CMK (cell line): Measurements from ENCODE around the gene FBXW11.

Source experiments
- DNase-seq: peaks from one replicate; pipeline ENCODE4 v3.0.0-alpha.2; 2010; ENCODE audit warnings: low read depth

FBXW11 gene

GRCh38 chr5:172006321-172007174, at the start of gene FBXW11:
Gene FBXW11 (minus strand): TSS chr5:172006638. CDS start chr5:172006502, 136 bp downstream.
- DNase-seq: peak; percentile 71

- DNase-seq: no peak
These were observed 49.6 kb upstream of the FBXW11 start for GRCh38 chr5:172055996-172056395.

- DNase-seq: no peak
These were observed 49.0 kb upstream of the FBXW11 start for GRCh38 chr5:172055421-172055820.

GRCh38 chr5:172054611-172055153, 48.2 kb upstream of the FBXW11 start:
- no peak for DNase-seq

GRCh38 chr5:172052450-172053236, 46.2 kb upstream of the FBXW11 start:
- no peak for DNase-seq

GRCh38 chr5:172051643-172052339, 45.4 kb upstream of the FBXW11 start:
- no peak for DNase-seq

- DNase-seq: no peak
These were observed 43.6 kb upstream of the FBXW11 start for GRCh38 chr5:172050080-172050479.

GRCh38 chr5:172049226-172049796, 42.9 kb upstream of the FBXW11 start:
- no peak for DNase-seq

- no peak for DNase-seq
These were observed 42.2 kb upstream of the FBXW11 start for GRCh38 chr5:172048539-172049101.

GRCh38 chr5:172048170-172048422, 41.7 kb upstream of the FBXW11 start:
- no peak for DNase-seq

- DNase-seq: no peak
These were observed 40.2 kb upstream of the FBXW11 start for GRCh38 chr5:172046593-172046992.

- DNase-seq: no peak
These were observed 38.8 kb upstream of the FBXW11 start for GRCh38 chr5:172045315-172045632.

- no peak for DNase-seq
These were observed 38.3 kb upstream of the FBXW11 start for GRCh38 chr5:172044631-172045314.

- no peak for DNase-seq
These were observed 37.4 kb upstream of the FBXW11 start for GRCh38 chr5:172043865-172044264.

- no peak for DNase-seq
These were observed 35.7 kb upstream of the FBXW11 start for GRCh38 chr5:172042183-172042582.

GRCh38 chr5:172038167-172038566, 31.7 kb upstream of the FBXW11 start:
- no peak for DNase-seq

- DNase-seq: no peak
These were observed 28.6 kb upstream of the FBXW11 start for GRCh38 chr5:172035049-172035448.

- no peak for DNase-seq
These were observed 25.5 kb upstream of the FBXW11 start for GRCh38 chr5:172031894-172032461.

GRCh38 chr5:172029876-172030275, 23.4 kb upstream of the FBXW11 start:
- no peak for DNase-seq

GRCh38 chr5:172028167-172028566, 21.7 kb upstream of the FBXW11 start:
- no peak for DNase-seq
